ENCODE results near the gene NFIA. TPM values are rescaled to one million over a fixed set of nuclear protein-coding genes. Genes with fewer than 3 reads are reported as not detected.

Gene NFIA
- total RNA-seq, 4 donors from 2014 or later = 27.9 to 79.9 (median 36.7) TPM

- WGBS, 2 donors = 77 to 84% methylated on average over 4 of the region's 4 CpGs
- no peaks in the 10 kb centered on the region for H3K9me3 ChIP-seq
- peaks cover 0 to 14% (median 9%) of the 10 kb centered on the region in 3 donors for H3K4me1 ChIP-seq
These were observed 336.8 kb downstream of the NFIA start for GRCh38 chr1:61419196-61419595.

GRCh38 chr1:61419657-61420056, 337.3 kb downstream of the NFIA start:
- Histone ChIP-seq H3K9me3 (no peaks in the 10 kb centered on the region), H3K27me3 (no peaks in the 10 kb centered on the region), H3K36me3 (peaks cover 0 to 67% (median 0%) of the 10 kb centered on the region in 3 donors), H3K27ac (no peak overlapping the region), H3K4me3 (no peak overlapping the region), H3K4me1 (peaks cover 0 to 19% (median 11%) of the 10 kb centered on the region in 3 donors)
- WGBS, 2 donors = 60 to 70% methylated on average over 5 of the region's 5 CpGs
- DNase-seq = no peak
- no peak for TF ChIP-seq CTCF (IDR thresholded peaks at IDR 0.05)
- no peak for TF ChIP-seq POLR2A (IDR thresholded peaks at IDR 0.05)
- intact Hi-C loops (cut with DNase I) = no loop called here

More at GRCh38 chr1:61419196-61419595, 336.8 kb downstream of the NFIA start:
- peaks cover 0 to 72% (median 0%) of the 10 kb centered on the region in 3 donors for H3K36me3 ChIP-seq
- TF ChIP-seq CTCF (IDR thresholded peaks at IDR 0.05) (no peak), POLR2A (IDR thresholded peaks at IDR 0.05) (no peak)
- H3K27ac ChIP-seq = no peak overlapping the region
- H3K27me3 ChIP-seq = no peaks in the 10 kb centered on the region
- intact Hi-C loops (cut with DNase I) = no loop called here
- H3K4me3 ChIP-seq = no peak overlapping the region
- DNase-seq = no peak

GRCh38 chr1:61420243-61420642, 337.9 kb downstream of the NFIA start:
- H3K4me3 ChIP-seq = no peak overlapping the region
- peaks cover 0 to 24% (median 17%) of the 10 kb centered on the region in 3 donors for H3K4me1 ChIP-seq
- TF ChIP-seq POLR2A (IDR thresholded peaks at IDR 0.05) = no peak
- no peak for TF ChIP-seq CTCF (IDR thresholded peaks at IDR 0.05)
- no peaks in the 10 kb centered on the region for H3K9me3 ChIP-seq
- no peaks in the 10 kb centered on the region for H3K27me3 ChIP-seq
- H3K27ac ChIP-seq = no peak overlapping the region
- peaks cover 0 to 61% (median 0%) of the 10 kb centered on the region in 3 donors for H3K36me3 ChIP-seq
- DNase-seq = no peak
- intact Hi-C loops (cut with DNase I) = no loop called here
- 62 to 80% methylated on average over 3 of the region's 3 CpGs for WGBS, 2 donors

- DNase-seq = no peak
- H3K27ac ChIP-seq = no peak overlapping the region
- TF ChIP-seq POLR2A (IDR thresholded peaks at IDR 0.05) = no peak
- TF ChIP-seq CTCF (IDR thresholded peaks at IDR 0.05) = no peak
- H3K36me3 ChIP-seq = peaks cover 0 to 60% (median 0%) of the 10 kb centered on the region in 3 donors
- no peaks in the 10 kb centered on the region for H3K27me3 ChIP-seq
- H3K9me3 ChIP-seq = no peaks in the 10 kb centered on the region
- peaks cover 0 to 26% (median 19%) of the 10 kb centered on the region in 3 donors for H3K4me1 ChIP-seq
- 88 to 92% methylated on average over 13 to 14 of the region's 14 CpGs for WGBS, 2 donors
- no peak overlapping the region for H3K4me3 ChIP-seq
- intact Hi-C loops (cut with DNase I) = no loop called here
These were observed 338.8 kb downstream of the NFIA start for GRCh38 chr1:61420909-61421835.

- DNase-seq = no peak
- intact Hi-C loops (cut with DNase I) = no loop called here
- no peak for TF ChIP-seq CTCF (IDR thresholded peaks at IDR 0.05)
- no peak for TF ChIP-seq POLR2A (IDR thresholded peaks at IDR 0.05)
- Histone ChIP-seq H3K4me1 (peaks cover 0 to 26% (median 19%) of the 10 kb centered on the region in 3 donors), H3K27me3 (no peaks in the 10 kb centered on the region), H3K4me3 (no peak overlapping the region), H3K36me3 (peaks cover 0 to 62% (median 0%) of the 10 kb centered on the region in 3 donors), H3K9me3 (no peaks in the 10 kb centered on the region), H3K27ac (peak overlapping the region in 2 of 4 donors; percentile 46 to 52)
These were observed 341.3 kb downstream of the NFIA start for GRCh38 chr1:61423643-61424042.

Measured in esophagus squamous epithelium (tissue), 5 donors.